Measurements from ENCODE around the gene BCL6. TPM values are rescaled to one million over a fixed set of nuclear protein-coding genes. Genes with fewer than 3 reads are reported as not detected.

The BCL6 gene
- total RNA-seq, 1 experiment from 2014 or later, result 8.1 TPM

DNA sequence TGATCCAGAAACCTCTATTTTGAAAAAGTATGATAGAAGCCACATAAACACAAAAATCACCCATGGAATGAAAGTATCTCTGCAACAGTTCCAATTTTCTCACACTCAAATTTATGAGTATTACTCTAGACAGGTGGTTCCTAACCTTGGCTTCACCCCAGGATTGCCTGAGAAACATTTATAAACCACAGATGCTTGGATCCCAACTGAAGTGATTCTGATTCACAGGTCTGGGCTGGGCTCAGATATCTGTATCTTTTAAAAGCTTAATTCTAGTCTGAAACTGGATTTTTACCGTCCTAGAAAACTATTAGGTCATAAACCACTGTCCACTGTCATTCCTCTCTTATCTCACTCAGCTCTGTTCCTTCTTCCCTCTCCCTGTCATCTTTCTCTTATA is 67.7 kb downstream of the BCL6 start:
- no peak for DNase-seq (ENCODE audit: low read depth, low spot score)

DNA sequence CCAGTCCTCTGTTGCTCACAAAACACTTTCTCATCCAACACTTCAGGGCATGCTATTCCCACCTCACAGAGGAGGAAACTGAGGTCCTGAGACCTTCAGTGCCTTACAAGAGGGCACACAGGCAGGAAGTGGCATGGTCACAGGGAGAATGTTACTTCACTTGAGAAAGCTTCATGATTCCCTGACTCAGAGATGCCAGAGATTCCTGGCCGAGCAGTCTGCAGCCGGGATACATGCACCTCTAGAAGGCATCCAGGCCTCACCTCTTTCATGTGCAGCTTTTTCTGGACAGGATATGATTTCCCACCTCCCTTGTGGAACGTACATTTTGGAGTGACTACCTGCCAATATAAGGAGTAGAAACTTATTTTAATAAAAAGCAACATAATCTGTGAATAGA is 72.3 kb downstream of the BCL6 start:
- no peak for DNase-seq (ENCODE audit: low read depth, low spot score)
- in situ Hi-C loops (cut with HindIII; ENCODE audit: low pct_unique_long_range_greater_than_20kb, low sequenced_read_pairs), result no loop called here

More for the DNA sequence above, 67.7 kb downstream of the BCL6 start:
- in situ Hi-C loops (cut with HindIII; ENCODE audit: low pct_unique_long_range_greater_than_20kb, low sequenced_read_pairs), result loop anchor here (25.0 kb wide), 1 partner anchor 365 kb away; no protein-coding TSS in a partner anchor

Other genes with a start within 250 kb of the BCL6 start
- not detected in 2 replicates for gene SST, start 75.1 kb downstream of the BCL6 start, total RNA-seq (2014; rRNA removed; shearing (Covaris generic))
- not detected in 2 replicates for gene RTP2, start 42.9 kb downstream of the BCL6 start, total RNA-seq (2014; rRNA removed; shearing (Covaris generic))

All from SK-MEL-5 (cell line).